ENCODE data around the gene UPF2. TPM values are rescaled to one million over a fixed set of nuclear protein-coding genes. Genes with fewer than 3 reads are reported as not detected.

The UPF2 gene
- total RNA-seq, 4 donors from 2014 or later: 23.7 to 27.3 (median 24.7) TPM

- no peak overlapping the region for H3K27ac ChIP-seq
- H3K9me3 ChIP-seq: no peaks in the 10 kb centered on the region
- TF ChIP-seq POLR2A (IDR thresholded peaks at IDR 0.05) (no peak), CTCF (IDR thresholded peaks at IDR 0.05) (no peak), EP300 (IDR thresholded peaks at IDR 0.05) (no peak)
- no peaks in the 10 kb centered on the region for H3K27me3 ChIP-seq
- DNase-seq (ENCODE audit: low spot score in 2 of 2): no peak
- peaks cover 0 to 17% (median 0%) of the 10 kb centered on the region in 3 donors for H3K36me3 ChIP-seq
- 47 to 57% methylated on average over 1 of the region's 1 CpG for WGBS, 2 donors
- H3K4me1 ChIP-seq: peaks cover 0 to 26% (median 7%) of the 10 kb centered on the region in 4 donors
- no peak overlapping the region for H3K4me3 ChIP-seq
Measured at GRCh38 chr10:12022580-12023257, 19.9 kb downstream of the UPF2 start.

- TF ChIP-seq POLR2A (IDR thresholded peaks at IDR 0.05) (no peak), CTCF (IDR thresholded peaks at IDR 0.05) (no peak), EP300 (IDR thresholded peaks at IDR 0.05) (no peak)
- Histone ChIP-seq H3K27me3 (no peaks in the 10 kb centered on the region), H3K27ac (no peak overlapping the region), H3K4me1 (peaks cover 0 to 26% (median 7%) of the 10 kb centered on the region in 4 donors), H3K4me3 (no peak overlapping the region), H3K36me3 (peaks cover 0 to 7% (median 0%) of the 10 kb centered on the region in 3 donors), H3K9me3 (no peaks in the 10 kb centered on the region)
- WGBS, 2 donors: 90 to 99% methylated on average over 2 of the region's 2 CpGs
- DNase-seq (ENCODE audit: low spot score in 2 of 2): no peak
Measured at GRCh38 chr10:12020574-12020973, 22.0 kb downstream of the UPF2 start.

GRCh38 chr10:12019283-12019971 lies 23.2 kb downstream of the UPF2 start:
- Histone ChIP-seq H3K36me3 (no peaks in the 10 kb centered on the region), H3K27me3 (no peaks in the 10 kb centered on the region), H3K4me3 (no peak overlapping the region), H3K4me1 (peaks cover 0 to 26% (median 7%) of the 10 kb centered on the region in 4 donors), H3K27ac (no peak overlapping the region), H3K9me3 (no peaks in the 10 kb centered on the region)
- 85 to 94% methylated on average over 9 of the region's 9 CpGs for WGBS, 2 donors
- TF ChIP-seq POLR2A (IDR thresholded peaks at IDR 0.05): no peak
- no peak for TF ChIP-seq CTCF (IDR thresholded peaks at IDR 0.05)
- TF ChIP-seq EP300 (IDR thresholded peaks at IDR 0.05): no peak
- no peak for DNase-seq (ENCODE audit: low spot score in 2 of 2)

GRCh38 chr10:12018438-12019282 lies 23.9 kb downstream of the UPF2 start:
- 91% methylated on average over 6 of the region's 6 CpGs for WGBS, 2 donors
- no peak for DNase-seq (ENCODE audit: low spot score in 2 of 2)
- no peak overlapping the region for H3K27ac ChIP-seq

More at GRCh38 chr10:12018438-12019282, 23.9 kb downstream of the UPF2 start:
- Histone ChIP-seq H3K4me3 (no peak overlapping the region), H3K4me1 (peaks cover 0 to 26% (median 7%) of the 10 kb centered on the region in 4 donors), H3K9me3 (no peaks in the 10 kb centered on the region), H3K36me3 (peaks cover 0 to 2% (median 0%) of the 10 kb centered on the region in 3 donors), H3K27me3 (no peaks in the 10 kb centered on the region)
- no peak for TF ChIP-seq CTCF (IDR thresholded peaks at IDR 0.05)
- no peak for TF ChIP-seq POLR2A (IDR thresholded peaks at IDR 0.05)
- TF ChIP-seq EP300 (IDR thresholded peaks at IDR 0.05): no peak
